Erythroblast (primary cell): ENCODE measurements around the gene EXOC1.

Source experiments
- DNase-seq, 2 experiments: peaks; one replicate each; lab custom pipeline; 2025; lab: John Stamatoyannopoulos, UW
- GATA1 ChIP-seq: IDR thresholded peaks from 2 replicates; pipeline ENCODE4 v1.6.1; 2011; ENCODE audit warnings: low read depth, mild to moderate bottlenecking, control low read depth, low read length, moderate library complexity
- POLR2A ChIP-seq: IDR thresholded peaks from 2 replicates; pipeline ENCODE4 v1.6.1; 2011; ENCODE audit warnings: mild to moderate bottlenecking, low read length

Gene EXOC1, protein sequence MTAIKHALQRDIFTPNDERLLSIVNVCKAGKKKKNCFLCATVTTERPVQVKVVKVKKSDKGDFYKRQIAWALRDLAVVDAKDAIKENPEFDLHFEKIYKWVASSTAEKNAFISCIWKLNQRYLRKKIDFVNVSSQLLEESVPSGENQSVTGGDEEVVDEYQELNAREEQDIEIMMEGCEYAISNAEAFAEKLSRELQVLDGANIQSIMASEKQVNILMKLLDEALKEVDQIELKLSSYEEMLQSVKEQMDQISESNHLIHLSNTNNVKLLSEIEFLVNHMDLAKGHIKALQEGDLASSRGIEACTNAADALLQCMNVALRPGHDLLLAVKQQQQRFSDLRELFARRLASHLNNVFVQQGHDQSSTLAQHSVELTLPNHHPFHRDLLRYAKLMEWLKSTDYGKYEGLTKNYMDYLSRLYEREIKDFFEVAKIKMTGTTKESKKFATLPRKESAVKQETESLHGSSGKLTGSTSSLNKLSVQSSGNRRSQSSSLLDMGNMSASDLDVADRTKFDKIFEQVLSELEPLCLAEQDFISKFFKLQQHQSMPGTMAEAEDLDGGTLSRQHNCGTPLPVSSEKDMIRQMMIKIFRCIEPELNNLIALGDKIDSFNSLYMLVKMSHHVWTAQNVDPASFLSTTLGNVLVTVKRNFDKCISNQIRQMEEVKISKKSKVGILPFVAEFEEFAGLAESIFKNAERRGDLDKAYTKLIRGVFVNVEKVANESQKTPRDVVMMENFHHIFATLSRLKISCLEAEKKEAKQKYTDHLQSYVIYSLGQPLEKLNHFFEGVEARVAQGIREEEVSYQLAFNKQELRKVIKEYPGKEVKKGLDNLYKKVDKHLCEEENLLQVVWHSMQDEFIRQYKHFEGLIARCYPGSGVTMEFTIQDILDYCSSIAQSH

DNA sequence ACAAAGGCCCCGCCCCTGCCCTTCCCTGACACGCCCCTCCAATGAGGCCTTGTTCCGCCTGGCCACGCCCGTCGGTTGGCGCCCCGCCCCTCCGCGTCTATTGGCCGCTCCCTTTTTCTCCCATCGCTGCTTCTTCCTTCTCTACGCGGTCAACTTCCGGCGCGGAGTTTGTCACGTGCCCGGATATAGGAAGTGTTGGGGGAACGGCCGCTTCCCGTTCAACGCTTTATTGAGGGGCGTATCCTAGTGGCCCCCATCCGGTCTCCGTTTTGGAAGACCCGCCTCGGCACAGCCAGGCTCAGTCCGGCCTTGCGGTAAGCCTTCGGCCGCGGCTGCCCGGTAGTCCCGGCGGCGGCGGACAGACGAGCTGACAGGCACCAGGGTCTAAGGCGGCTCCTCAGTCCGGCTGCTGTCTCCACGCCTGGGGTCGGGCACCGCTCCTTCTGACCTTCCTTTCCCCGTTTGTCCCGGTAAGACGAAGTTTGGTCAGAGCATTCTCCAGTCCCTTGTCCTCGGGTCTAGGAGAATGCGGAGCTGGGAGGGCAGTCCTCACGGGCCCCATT lies at the start of gene EXOC1:
Gene EXOC1, plus strand, starts transcription at position 165 of the 563 bp plus-strand sequence. CDS start 4,676 bp downstream, outside the sequence.
- TF ChIP-seq POLR2A = peak; percentile 71
- TF ChIP-seq GATA1 = no peak
- peak; percentile 97 to 98 for DNase-seq

GRCh38 chr4:55807556-55807955 lies 45.9 kb upstream of the EXOC1 start:
- DNase-seq = no peak
- TF ChIP-seq GATA1 = no peak

DNA sequence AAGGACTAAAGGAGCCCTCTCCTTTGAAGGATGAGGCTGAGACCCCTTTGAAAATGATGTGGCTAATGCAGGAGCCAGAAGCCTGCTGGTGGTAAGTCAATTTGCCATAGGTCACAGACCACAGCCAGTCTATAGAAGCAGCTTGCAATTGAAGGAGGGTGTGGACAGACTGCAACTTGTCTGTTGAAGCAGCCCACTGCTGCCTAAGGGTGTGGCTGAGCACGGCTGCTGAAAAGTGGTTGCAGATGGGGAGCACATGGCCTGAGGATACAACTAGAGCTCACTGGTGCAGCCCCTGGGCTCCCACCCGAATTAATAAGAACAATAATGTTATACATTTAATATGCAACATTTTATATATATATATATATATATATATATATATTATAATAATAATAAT lies 45.3 kb upstream of the EXOC1 start:
- TF ChIP-seq GATA1 (no peak), POLR2A (no peak)
- peak; percentile 33 to 53 for DNase-seq

DNA sequence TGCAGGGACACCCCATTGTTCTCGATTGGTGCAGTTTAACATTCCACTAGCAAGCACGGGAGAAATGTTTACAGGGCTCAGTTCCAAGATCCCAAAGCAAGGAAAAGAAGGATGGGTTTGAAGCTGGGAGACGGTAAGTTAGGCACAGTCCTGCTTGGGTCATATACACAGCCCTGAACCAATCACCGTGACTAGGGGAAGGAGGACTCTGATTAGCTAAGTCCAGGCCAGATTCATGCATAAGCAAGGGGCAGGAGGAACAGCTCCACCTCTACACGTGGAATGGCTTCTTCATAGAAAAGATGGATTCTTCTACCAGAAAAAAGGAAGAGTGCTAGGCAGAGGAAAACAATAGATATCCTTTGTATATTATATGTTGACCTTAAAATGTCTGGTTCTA lies 44.8 kb upstream of the EXOC1 start:
- no peak for DNase-seq
- no peak for TF ChIP-seq GATA1
- no peak for TF ChIP-seq POLR2A

GRCh38 chr4:55817691-55818090 lies 35.8 kb upstream of the EXOC1 start:
- TF ChIP-seq POLR2A (no peak), GATA1 (no peak)
- no peak for DNase-seq

- peak in 1 of 2 experiments; percentile 19 for DNase-seq
- TF ChIP-seq POLR2A (no peak), GATA1 (no peak)
Observed at GRCh38 chr4:55819634-55820033, 33.8 kb upstream of the EXOC1 start, which contains the start of gene EXOC1L. Gene EXOC1L (plus strand): TSS chr4:55819790. CDS start chr4:55820027, 237 bp downstream.

GRCh38 chr4:55820279-55820678 lies 33.2 kb upstream of the EXOC1 start:
- no peak for DNase-seq
- no peak for TF ChIP-seq POLR2A
- TF ChIP-seq GATA1 = no peak

- no peak for TF ChIP-seq GATA1
- TF ChIP-seq POLR2A = no peak
- no peak for DNase-seq
Observed at GRCh38 chr4:55822329-55822728, 31.1 kb upstream of the EXOC1 start.

DNA sequence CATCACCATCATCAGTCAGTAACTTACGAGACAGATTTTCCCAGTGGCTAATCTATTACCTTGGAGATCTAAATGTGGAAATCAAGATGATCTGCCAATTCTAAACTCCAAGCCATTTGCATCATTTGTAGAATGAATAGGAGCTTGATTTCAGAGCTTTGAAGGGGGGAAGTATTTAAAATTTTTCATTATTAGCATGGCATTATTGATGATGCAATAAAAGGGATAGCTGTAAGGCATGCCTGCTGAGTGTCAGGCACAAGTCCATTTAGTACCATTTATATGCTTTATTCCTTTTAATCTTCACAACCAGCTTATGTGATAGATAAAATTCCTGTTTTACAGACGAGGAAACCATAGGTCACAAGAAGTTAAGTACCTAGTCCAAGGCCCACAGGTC lies 28.6 kb upstream of the EXOC1 start:
- DNase-seq = no peak
- TF ChIP-seq GATA1 (no peak), POLR2A (no peak)

DNA sequence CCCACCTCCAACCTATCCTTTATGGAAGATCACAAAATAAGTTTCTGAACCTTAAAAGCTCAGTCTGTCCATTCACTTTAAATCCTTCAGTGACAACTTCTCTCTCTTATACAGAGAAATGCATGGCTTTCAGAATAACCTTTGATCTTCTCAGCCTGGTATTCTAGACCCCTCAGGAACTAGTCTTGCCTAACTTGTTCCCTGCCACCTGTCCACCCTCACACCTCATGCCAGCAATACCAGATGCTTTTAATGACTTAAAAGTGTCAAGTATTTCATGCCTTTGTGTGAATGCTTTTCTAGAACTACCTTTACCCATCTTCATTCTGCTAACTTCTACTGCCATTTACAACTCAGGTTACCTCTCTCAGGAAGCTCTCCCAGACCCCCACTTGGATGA lies 26.5 kb upstream of the EXOC1 start:
- no peak for DNase-seq
- TF ChIP-seq POLR2A (no peak), GATA1 (no peak)

DNA sequence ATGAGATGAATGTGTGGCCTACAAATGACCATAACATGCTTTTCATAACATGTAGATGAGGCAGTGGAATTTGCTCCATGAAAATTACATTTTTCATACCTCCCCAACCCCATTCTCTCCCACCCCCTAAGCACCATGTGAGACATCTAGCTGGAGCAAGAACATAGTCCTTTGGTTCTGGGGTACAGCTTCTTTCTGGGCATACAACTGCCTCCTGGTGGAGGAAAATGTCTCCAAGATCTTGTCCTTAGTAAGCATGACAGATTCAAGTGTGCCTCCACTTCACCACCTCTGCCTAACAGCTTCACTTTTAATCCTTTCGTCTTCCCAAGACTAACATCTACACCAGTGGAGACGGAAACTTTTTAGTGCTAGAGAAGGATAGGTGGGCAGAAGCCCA lies 25.9 kb upstream of the EXOC1 start:
- TF ChIP-seq POLR2A (no peak), GATA1 (no peak)
- no peak for DNase-seq

DNA sequence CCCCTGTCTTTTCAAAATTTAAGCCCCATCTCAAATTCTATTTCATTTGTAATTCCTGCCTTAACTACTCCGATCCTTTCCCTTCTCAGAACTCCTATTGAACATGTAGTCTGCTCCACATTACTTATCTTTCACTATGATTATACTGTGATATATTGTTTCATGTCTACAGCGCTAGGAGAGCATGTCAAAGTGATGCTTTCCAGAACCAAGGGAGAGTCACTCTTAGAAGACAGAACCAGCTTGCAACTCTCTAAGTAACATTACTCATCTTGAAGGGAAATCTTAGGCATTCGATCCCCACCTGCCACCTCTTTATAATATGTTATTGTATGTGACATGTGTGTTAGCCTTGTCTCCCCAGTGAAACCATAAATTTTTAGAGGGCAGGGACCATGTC lies 23.4 kb upstream of the EXOC1 start:
- DNase-seq = no peak
- TF ChIP-seq POLR2A (no peak), GATA1 (no peak)

- DNase-seq = no peak
- no peak for TF ChIP-seq GATA1
- TF ChIP-seq POLR2A = no peak
Observed at GRCh38 chr4:55830716-55831115, 22.7 kb upstream of the EXOC1 start.
